LoVo (cell line): ENCODE measurements around the gene GSDME.

Experiments
- DNase-seq: peaks from one replicate; pipeline ENCODE4 v3.0.0-alpha.2; 2016; ENCODE audit warnings: low spot score

GSDME gene

GRCh38 chr7:24653316-24654085 is 103.8 kb downstream of the GSDME start:
- no peak for DNase-seq

- DNase-seq, result no peak
Measured at GRCh38 chr7:24652251-24652939, 104.9 kb downstream of the GSDME start.
